IMR-90 (cell line): Measurements from ENCODE around the gene ZNF646. TPM values are rescaled to one million over a fixed set of nuclear protein-coding genes. Genes with fewer than 3 reads are reported as not detected.

Experiments
- ATAC-seq: fragments of 200-7000 bp; cut with Tn5 transposase; 2 replicates; pipeline ENCODE4 v1.9.1; 2020; ENCODE audit warnings: low read depth, mild to moderate bottlenecking, moderate library complexity
- BruUV-seq: library from RNA; stranded (reverse); fragments of 400-500 nt; replicated peaks from 2 replicates; lab custom pipeline; 2021; lab: Mats Ljungman, UMichigan
- CTCF ChIA-PET: fragments of 300-600 bp; formaldehyde crosslinking; extraction: SDS; loops from one replicate; lab custom pipeline; 2021; ENCODE audit warnings: antibody characterized with exemption; lab: Yijun Ruan, JAX
- POLR2A ChIA-PET: fragments of 300-600 bp; sonication (Branson Sonifier 250); formaldehyde crosslinking; loops from one replicate; lab custom pipeline; 2022; ENCODE audit warnings: antibody characterized with exemption; ENCODE audit not compliant: unreplicated experiment; lab: Charles Lee
- DNase-seq: peaks from one replicate; pipeline ENCODE4 v3.0.0; 2013
- H2AFZ ChIP-seq: replicated peaks from 2 replicates; pipeline ENCODE3; 2013; ENCODE audit warnings: low read length, mild to moderate bottlenecking; ENCODE audit not compliant: poor library complexity
- H2AK5ac ChIP-seq: 2 replicates; pipeline ENCODE4 v1.6.1; 2013; ENCODE audit warnings: low read depth, low read length, inconsistent platforms
- H2AK9ac ChIP-seq: replicated peaks from 2 replicates; pipeline ENCODE3; 2013; ENCODE audit warnings: mild to moderate bottlenecking, low read depth, low read length, moderate library complexity; ENCODE audit not compliant: poor library complexity
- H2BK120ac ChIP-seq: 2 replicates; pipeline ENCODE4 v1.6.1; 2013; ENCODE audit warnings: low read depth, low read length, inconsistent platforms
- H2BK15ac ChIP-seq: 3 replicates; pipeline ENCODE4 v1.6.1; 2013; ENCODE audit warnings: low read depth, low read length, inconsistent platforms
- H2BK20ac ChIP-seq: 2 replicates; pipeline ENCODE4 v1.6.1; 2013; ENCODE audit warnings: low read depth, mild to moderate bottlenecking, inconsistent platforms, low read length, moderate library complexity
- H2BK5ac ChIP-seq: 2 replicates; pipeline ENCODE4 v1.6.1; 2013; ENCODE audit warnings: mild to moderate bottlenecking, low read depth, low read length, inconsistent platforms; ENCODE audit not compliant: poor library complexity, severe bottlenecking
- H3K14ac ChIP-seq: replicated peaks from 2 replicates; pipeline ENCODE4 v1.6.1; 2013; ENCODE audit warnings: low read depth, low read length, inconsistent platforms
- H3K18ac ChIP-seq: 2 replicates; pipeline ENCODE4 v1.6.1; 2013; ENCODE audit warnings: low read depth, low read length, control low read depth
- H3K23ac ChIP-seq: 2 replicates; pipeline ENCODE4 v1.6.1; 2013; ENCODE audit warnings: low read depth, low read length, inconsistent platforms
- H3K27ac ChIP-seq: 2 replicates; pipeline ENCODE4 v1.5.1; 2013; ENCODE audit warnings: mild to moderate bottlenecking, control low read depth, low read length; ENCODE audit not compliant: insufficient read depth
- H3K27me3 ChIP-seq: 2 replicates; pipeline ENCODE4 v1.6.1; 2013; ENCODE audit warnings: low read length; ENCODE audit not compliant: control insufficient read depth, insufficient read depth
- H3K36me3 ChIP-seq: 2 replicates; pipeline ENCODE4 v1.6.1; 2013; ENCODE audit warnings: low read length, mixed read lengths; ENCODE audit not compliant: control insufficient read depth, insufficient read depth
- H3K4ac ChIP-seq: 2 replicates; pipeline ENCODE4 v1.6.1; 2013; ENCODE audit warnings: low read depth, low read length, inconsistent platforms
- H3K4me1 ChIP-seq: 2 replicates; pipeline ENCODE4 v1.6.1; 2013; ENCODE audit warnings: low read length, mixed read lengths; ENCODE audit not compliant: control insufficient read depth, insufficient read depth
- H3K4me2 ChIP-seq: 2 replicates; pipeline ENCODE4 v1.6.1; 2013; ENCODE audit warnings: low read depth, mild to moderate bottlenecking, control low read depth, low read length, moderate library complexity
- H3K4me3 ChIP-seq: 2 replicates; pipeline ENCODE4 v1.5.1; 2013; ENCODE audit warnings: low read depth, mild to moderate bottlenecking, control low read depth, low read length, moderate library complexity; ENCODE audit not compliant: insufficient read depth
- H3K56ac ChIP-seq: 2 replicates; pipeline ENCODE4 v1.6.1; 2013; ENCODE audit warnings: low read length, inconsistent platforms; ENCODE audit not compliant: insufficient read depth; ENCODE audit errors: extremely low read depth
- H3K79me1 ChIP-seq, 2 experiments: 2 replicates each; pipeline ENCODE4 v1.6.1; 2013; ENCODE audit warnings: low read length in 2 of 2, inconsistent platforms in 1 of 2, low read depth in 1 of 2
- H3K9ac ChIP-seq: 2 replicates; pipeline ENCODE4 v1.6.1; 2013; ENCODE audit warnings: low read depth, low read length, control low read depth
- H3K9me1 ChIP-seq: 2 replicates; pipeline ENCODE4 v1.6.1; 2013; ENCODE audit warnings: low read length, inconsistent platforms; ENCODE audit not compliant: insufficient read depth
- H3K9me3 ChIP-seq: 2 replicates; pipeline ENCODE4 v1.6.1; 2013; ENCODE audit warnings: low read length; ENCODE audit not compliant: control insufficient read depth, insufficient read depth
- H4K20me1 ChIP-seq: 2 replicates; pipeline ENCODE4 v1.6.1; 2013; ENCODE audit warnings: low read length, inconsistent platforms; ENCODE audit not compliant: insufficient read depth
- H4K5ac ChIP-seq: 2 replicates; pipeline ENCODE4 v1.6.1; 2013; ENCODE audit warnings: mild to moderate bottlenecking, low read depth, low read length, control low read depth
- H4K8ac ChIP-seq, 2 experiments: 2 replicates each; pipeline ENCODE4 v1.6.1; 2013; ENCODE audit warnings: low read depth in 2 of 2, low read length in 2 of 2, control low read depth in 1 of 2, inconsistent platforms in 1 of 2
- H4K91ac ChIP-seq: 2 replicates; pipeline ENCODE4 v1.6.1; 2013; ENCODE audit warnings: low read depth, low read length, inconsistent platforms; ENCODE audit not compliant: insufficient read depth
- BHLHE40 ChIP-seq: fragments of 150-350 bp; IDR thresholded peaks from 2 replicates; pipeline ENCODE4 v1.6.1; 2016; ENCODE audit warnings: mild to moderate bottlenecking, low read depth, low read length
- CEBPB ChIP-seq: IDR thresholded peaks from 2 replicates; pipeline ENCODE4 v1.6.1; 2012; ENCODE audit warnings: low read depth, low read length, improper control_type of control experiment
- CHD1 ChIP-seq: IDR thresholded peaks from 2 replicates; pipeline ENCODE4 v1.6.1; 2012; ENCODE audit warnings: low read depth, low read length, improper control_type of control experiment
- FOS ChIP-seq: fragments of 150-350 bp; IDR thresholded peaks from 2 replicates; pipeline ENCODE4 v1.6.1; 2016; ENCODE audit warnings: low read depth, low read length
- MAFK ChIP-seq: IDR thresholded peaks from 2 replicates; pipeline ENCODE4 v1.6.1; 2012; ENCODE audit warnings: low read depth, low read length, improper control_type of control experiment
- MAZ ChIP-seq: IDR thresholded peaks from 2 replicates; pipeline ENCODE4 v1.6.1; 2012; ENCODE audit warnings: low read depth, mild to moderate bottlenecking, low read length, improper control_type of control experiment, moderate library complexity, borderline replicate concordance
- MXI1 ChIP-seq: IDR thresholded peaks from 2 replicates; pipeline ENCODE4 v1.6.1; 2012; ENCODE audit warnings: low read depth, mild to moderate bottlenecking, low read length, moderate library complexity, borderline replicate concordance
- NFE2L2 ChIP-seq: fragments of 150-350 bp; IDR thresholded peaks from 2 replicates; pipeline ENCODE4 v1.6.1; 2016; ENCODE audit warnings: low read depth, mild to moderate bottlenecking, low read length
- POLR2A ChIP-seq: IDR thresholded peaks from 2 replicates; pipeline ENCODE4 v1.6.1; 2012; ENCODE audit warnings: mild to moderate bottlenecking, low read depth, low read length
- RAD21 ChIP-seq: IDR thresholded peaks from 2 replicates; pipeline ENCODE4 v1.6.1; 2012; ENCODE audit warnings: low read length, improper control_type of control experiment
- RCOR1 ChIP-seq: IDR thresholded peaks from 2 replicates; pipeline ENCODE4 v1.6.1; 2012; ENCODE audit warnings: mild to moderate bottlenecking, low read length, improper control_type of control experiment; ENCODE audit not compliant: insufficient replicate concordance
- RFX5 ChIP-seq: IDR thresholded peaks from 2 replicates; pipeline ENCODE4 v1.8.0; 2012; ENCODE audit warnings: low read depth, mild to moderate bottlenecking, low read length, moderate library complexity
- SMC3 ChIP-seq: fragments of 150-350 bp; IDR thresholded peaks from 2 replicates; pipeline ENCODE4 v1.6.1; 2016; ENCODE audit warnings: low read depth, mild to moderate bottlenecking, antibody characterized with exemption, low read length, moderate library complexity
- USF2 ChIP-seq: fragments of 150-350 bp; IDR thresholded peaks from 2 replicates; pipeline ENCODE4 v1.6.1; 2017; ENCODE audit warnings: mild to moderate bottlenecking, antibody characterized with exemption, low read length, low read depth
- WGBS, 2 experiments: methylation state at CpG; one replicate each; pipeline versions ENCODE4 v1.1.5 to v1.1.7; 2013; ENCODE audit warnings: missing lambda C conversion rate in 2 of 2; ENCODE audit not compliant: insufficient read length in 1 of 2; ENCODE audit errors: extremely low coverage in 2 of 2; 5-methylcytosine and 5-hydroxymethylcytosine counted together
- dilution Hi-C: fragments of 300-500 bp; cut with HindIII; formaldehyde crosslinking; loops from one replicate; pipeline ENCODE4 v1.14.3; 2018; ENCODE audit warnings: low sequenced_read_pairs; ENCODE audit not compliant: unreplicated experiment
- in situ Hi-C: fragments of 300-500 bp; cut with MboI; formaldehyde crosslinking; loops from 3 replicates; pipeline ENCODE4 v1.14.3; 2019; ENCODE audit warnings: low sequenced_read_pairs, inconsistent platforms, mixed read lengths
- intact Hi-C: fragments of 100-400 bp; cut with micrococcal nuclease; formaldehyde crosslinking; loops from 2 replicates; pipeline ENCODE4 v1.10.0; 2022
- polyA plus RNA-seq, 3 experiments: library from polyadenylated mRNA; depleted of rRNA; stranded (reverse); fragments of >200 nt; gene quantifications; 2 replicates each; pipeline ENCODE4 v1.2.3, GENCODE V29; 2012; ENCODE audit warnings: low replicate concordance in 1 of 3
- total RNA-seq: library from RNA; depleted of rRNA; stranded (reverse); fragments of >200 nt; gene quantifications from 2 replicates; pipeline ENCODE4 v1.2.3, GENCODE V29; 2012
- TF ChIP-seq, protein P1 (sequence below): fragments of 150-350 bp; IDR thresholded peaks from 2 replicates; pipeline ENCODE4 v1.6.1; 2016; ENCODE audit warnings: low read depth, mild to moderate bottlenecking, low read length, moderate library complexity, borderline replicate concordance
- TF ChIP-seq, protein P2 (sequence below): conservative IDR thresholded peaks from 2 replicates; pipeline ENCODE4 v1.5.1; 2012; ENCODE audit warnings: mild to moderate bottlenecking, low read depth, low read length, improper control_type of control experiment

Gene ZNF646
- total and polyA plus RNA-seq, 2 of the 4 experiments (the other 2 are of a cell fraction) = 4.9 to 6.8 TPM

DNA sequence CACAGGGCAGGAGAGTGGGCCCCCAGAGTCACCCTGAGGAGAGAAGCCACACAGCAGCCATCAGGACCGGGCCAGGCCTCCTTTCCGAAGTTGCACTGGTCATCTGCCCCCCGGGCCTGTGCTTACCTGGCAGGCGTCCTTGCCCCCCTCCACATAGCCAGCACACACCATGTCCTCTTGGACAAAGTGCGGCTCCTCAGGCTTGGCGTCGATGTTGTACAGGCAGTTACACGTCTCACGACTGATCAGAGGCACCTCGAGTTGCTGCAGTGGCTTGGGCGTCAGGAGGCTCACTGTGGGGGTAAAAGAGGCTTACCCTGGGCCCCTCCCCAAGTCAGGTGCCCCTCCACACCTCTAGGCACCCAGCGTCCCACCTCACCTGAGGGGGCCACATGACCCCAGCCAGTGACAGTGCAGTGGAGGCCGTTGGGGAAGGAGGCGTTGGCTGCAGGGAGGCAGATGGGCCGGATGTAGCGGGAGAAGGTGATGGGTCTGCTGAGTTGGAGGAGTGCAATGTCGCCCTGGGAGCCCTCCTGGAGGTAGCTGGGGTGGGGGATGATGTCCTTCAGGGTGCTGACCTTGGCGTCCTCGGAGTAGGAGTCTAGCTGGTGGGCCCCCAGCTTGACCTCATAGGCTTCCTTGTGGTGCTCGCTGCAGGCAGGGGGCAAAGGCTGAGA lies 58.2 kb downstream of the ZNF646 start:
- H2BK15ac ChIP-seq = no peak overlapping the region
- H3K4me1 ChIP-seq = 0 out of 2 replicates have a peak, but pooled peaks cover 3% of the 10 kb centered on the region
- ATAC-seq (no peak), DNase-seq (no peak)
- no peak overlapping the region for H3K4ac ChIP-seq
- H4K20me1 ChIP-seq = no peaks in the 10 kb centered on the region
- H2AK9ac ChIP-seq = no peak overlapping the region
- H3K4me3 ChIP-seq = no peak overlapping the region
- no peak overlapping the region for H2BK5ac ChIP-seq
- H3K9me3 ChIP-seq = no peaks in the 10 kb centered on the region
- dilution Hi-C loops (no loop called here), intact Hi-C loops (no loop called here), in situ Hi-C loops (no loop called here)
- no peak overlapping the region for H2AK5ac ChIP-seq
- H3K18ac ChIP-seq = no peak overlapping the region
- no peak overlapping the region for H4K8ac ChIP-seq
- no peak overlapping the region for H2BK20ac ChIP-seq
- H2BK120ac ChIP-seq = no peak overlapping the region
- H3K9ac ChIP-seq = no peak overlapping the region
- ChIA-PET POLR2A (no interaction called here), CTCF (no interaction called here)
- no peak overlapping the region for H4K5ac ChIP-seq
- H3K79me1 ChIP-seq = no peaks in the 10 kb centered on the region
- 86% methylated on average over 8 of the region's 20 CpGs; no CpG with 5 or more reads in 1 of the 2 experiments for WGBS, 2 experiments
- peaks cover 3% of the 10 kb centered on the region for H3K9me1 ChIP-seq
- no peak overlapping the region for H4K91ac ChIP-seq
- TF ChIP-seq, protein P1, sequence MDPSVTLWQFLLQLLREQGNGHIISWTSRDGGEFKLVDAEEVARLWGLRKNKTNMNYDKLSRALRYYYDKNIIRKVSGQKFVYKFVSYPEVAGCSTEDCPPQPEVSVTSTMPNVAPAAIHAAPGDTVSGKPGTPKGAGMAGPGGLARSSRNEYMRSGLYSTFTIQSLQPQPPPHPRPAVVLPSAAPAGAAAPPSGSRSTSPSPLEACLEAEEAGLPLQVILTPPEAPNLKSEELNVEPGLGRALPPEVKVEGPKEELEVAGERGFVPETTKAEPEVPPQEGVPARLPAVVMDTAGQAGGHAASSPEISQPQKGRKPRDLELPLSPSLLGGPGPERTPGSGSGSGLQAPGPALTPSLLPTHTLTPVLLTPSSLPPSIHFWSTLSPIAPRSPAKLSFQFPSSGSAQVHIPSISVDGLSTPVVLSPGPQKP = no peak
- no peak for TF ChIP-seq MXI1
- TF ChIP-seq CHD1 = no peak
- no peak for TF ChIP-seq POLR2A
- TF ChIP-seq RAD21 = no peak
- TF ChIP-seq RCOR1 = no peak
- no peak for TF ChIP-seq BHLHE40
- TF ChIP-seq, protein P2, sequence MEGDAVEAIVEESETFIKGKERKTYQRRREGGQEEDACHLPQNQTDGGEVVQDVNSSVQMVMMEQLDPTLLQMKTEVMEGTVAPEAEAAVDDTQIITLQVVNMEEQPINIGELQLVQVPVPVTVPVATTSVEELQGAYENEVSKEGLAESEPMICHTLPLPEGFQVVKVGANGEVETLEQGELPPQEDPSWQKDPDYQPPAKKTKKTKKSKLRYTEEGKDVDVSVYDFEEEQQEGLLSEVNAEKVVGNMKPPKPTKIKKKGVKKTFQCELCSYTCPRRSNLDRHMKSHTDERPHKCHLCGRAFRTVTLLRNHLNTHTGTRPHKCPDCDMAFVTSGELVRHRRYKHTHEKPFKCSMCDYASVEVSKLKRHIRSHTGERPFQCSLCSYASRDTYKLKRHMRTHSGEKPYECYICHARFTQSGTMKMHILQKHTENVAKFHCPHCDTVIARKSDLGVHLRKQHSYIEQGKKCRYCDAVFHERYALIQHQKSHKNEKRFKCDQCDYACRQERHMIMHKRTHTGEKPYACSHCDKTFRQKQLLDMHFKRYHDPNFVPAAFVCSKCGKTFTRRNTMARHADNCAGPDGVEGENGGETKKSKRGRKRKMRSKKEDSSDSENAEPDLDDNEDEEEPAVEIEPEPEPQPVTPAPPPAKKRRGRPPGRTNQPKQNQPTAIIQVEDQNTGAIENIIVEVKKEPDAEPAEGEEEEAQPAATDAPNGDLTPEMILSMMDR = no peak
- TF ChIP-seq MAZ = no peak
- no peak for TF ChIP-seq RFX5
- TF ChIP-seq NFE2L2 = no peak
- no peak for TF ChIP-seq CEBPB
- no peak for TF ChIP-seq MAFK
- TF ChIP-seq FOS = no peak
- TF ChIP-seq USF2 = no peak
- no peak for TF ChIP-seq SMC3
- no peak overlapping the region for H2AFZ ChIP-seq
- peaks cover 31% of the 10 kb centered on the region for H3K36me3 ChIP-seq
- H3K14ac ChIP-seq = no peak overlapping the region
- no TSS peak for BruUV-seq
- no peak overlapping the region for H3K4me2 ChIP-seq
- no peak overlapping the region for H3K23ac ChIP-seq
- H3K56ac ChIP-seq = no peak overlapping the region
- H3K27ac ChIP-seq = no peak overlapping the region
- no peaks in the 10 kb centered on the region; the same call in 1 of the 2 replicates for H3K27me3 ChIP-seq
